Measurements from ENCODE around the gene MASP2. TPM values are rescaled to one million over a fixed set of nuclear protein-coding genes. Genes with fewer than 3 reads are reported as not detected.
"Not testable (repeated sequence)": the region's sequence is repeated elsewhere in the genome, so short reads cannot be mapped to it uniquely, and the experiment has no call there.

The MASP2 gene
- total and polyA plus RNA-seq, 2 experiments from 2014 or later, result 0.16 TPM; not detected in 1

GRCh38 chr1:11024154-11024873 lies 22.7 kb downstream of the MASP2 start:
- Histone ChIP-seq H4K20me1 (ENCODE audit: insufficient read depth) (no peaks in the 10 kb centered on the region), H3K4me3 (no peak overlapping the region), H3K9me3 (ENCODE audit: low read depth) (no peaks in the 10 kb centered on the region), H3K4me2 (ENCODE audit: unreplicated experiment) (no peak overlapping the region), H3K79me2 (ENCODE audit: insufficient read depth) (peaks cover 61% of the 10 kb centered on the region), H3K27me3 (replicated peaks; ENCODE audit: insufficient read depth) (no peaks in the 10 kb centered on the region), H3K9ac (no peak overlapping the region), H3K27ac (no peak overlapping the region), H3F3A (ENCODE audit: insufficient read depth) (peaks cover 48% of the 10 kb centered on the region), H2AFZ (no peak overlapping the region), H3K36me3 (ENCODE audit: low read depth) (peaks cover 69% of the 10 kb centered on the region), H3K4me1 (ENCODE audit: insufficient read depth) (peaks cover 6% of the 10 kb centered on the region; the same call in 1 of the 2 replicates), H3K9me2 (ENCODE audit: insufficient read depth) (no peaks in the 10 kb centered on the region)
- no peak for DNase-seq
- in situ Hi-C loops (cut with MboI), result no loop called here
- 96 to 98% methylated on average over 3 of the region's 3 CpGs for WGBS, 2 experiments (ENCODE audit: low coverage in 1 of 2, low lambda C conversion rate in 2 of 2, missing lambda C conversion rate in 2 of 2)
- no peak for TF ChIP-seq EZH2 (IDR thresholded peaks at IDR 0.05; ENCODE audit: insufficient read depth, poor library complexity, severe bottlenecking)

- H3K36me3 ChIP-seq (ENCODE audit: low read depth), result peaks cover 80% of the 10 kb centered on the region
- DNase-seq, result no peak
- peaks cover 6% of the 10 kb centered on the region; the same call in 1 of the 2 replicates for H3K4me1 ChIP-seq (ENCODE audit: insufficient read depth)
- no peaks in the 10 kb centered on the region for H3K9me2 ChIP-seq (ENCODE audit: insufficient read depth)
- in situ Hi-C loops (cut with MboI), result no loop called here
- H3K27ac ChIP-seq, result no peak overlapping the region
- H3K4me3 ChIP-seq, result no peak overlapping the region
- no peaks in the 10 kb centered on the region for H3K27me3 ChIP-seq (replicated peaks; ENCODE audit: insufficient read depth)
- 89 to 90% methylated on average over 14 of the region's 14 CpGs for WGBS, 2 experiments (ENCODE audit: low coverage in 1 of 2, low lambda C conversion rate in 2 of 2, missing lambda C conversion rate in 2 of 2)
- peaks cover 72% of the 10 kb centered on the region for H3K79me2 ChIP-seq (ENCODE audit: insufficient read depth)
- no peak overlapping the region for H3K4me2 ChIP-seq (ENCODE audit: unreplicated experiment)
- H4K20me1 ChIP-seq (ENCODE audit: insufficient read depth), result no peaks in the 10 kb centered on the region
- TF ChIP-seq EZH2phosphoT487 (IDR thresholded peaks at IDR 0.05; ENCODE audit: insufficient read depth, low read depth) (no peak), EZH2 (IDR thresholded peaks at IDR 0.05; ENCODE audit: insufficient read depth, poor library complexity, severe bottlenecking) (no peak)
- peaks cover 54% of the 10 kb centered on the region for H3F3A ChIP-seq (ENCODE audit: insufficient read depth)
- H3K9ac ChIP-seq, result no peak overlapping the region
- H3K9me3 ChIP-seq (ENCODE audit: low read depth), result no peaks in the 10 kb centered on the region
- H2AFZ ChIP-seq, result no peak overlapping the region
Measured at GRCh38 chr1:11023201-11023600, 23.8 kb downstream of the MASP2 start.

- Histone ChIP-seq H2AFZ (no peak overlapping the region), H3K4me3 (no peak overlapping the region), H4K20me1 (ENCODE audit: insufficient read depth) (0 out of 2 replicates have a peak, but pooled peaks cover 8% of the 10 kb centered on the region), H3K4me1 (ENCODE audit: insufficient read depth) (peaks cover 6% of the 10 kb centered on the region; the same call in 1 of the 2 replicates), H3K4me2 (ENCODE audit: unreplicated experiment) (no peak overlapping the region), H3K36me3 (ENCODE audit: low read depth) (peaks cover 79% of the 10 kb centered on the region), H3K9ac (no peak overlapping the region), H3K27ac (no peak overlapping the region), H3F3A (ENCODE audit: insufficient read depth) (peaks cover 32% of the 10 kb centered on the region), H3K79me2 (ENCODE audit: insufficient read depth) (peaks cover 94% of the 10 kb centered on the region), H3K9me3 (ENCODE audit: low read depth) (no peaks in the 10 kb centered on the region), H3K9me2 (ENCODE audit: insufficient read depth) (no peaks in the 10 kb centered on the region), H3K27me3 (replicated peaks; ENCODE audit: insufficient read depth) (no peaks in the 10 kb centered on the region)
- TF ChIP-seq EZH2phosphoT487 (IDR thresholded peaks at IDR 0.05; ENCODE audit: insufficient read depth, low read depth) (no peak), EZH2 (IDR thresholded peaks at IDR 0.05; ENCODE audit: insufficient read depth, poor library complexity, severe bottlenecking) (no peak)
- no peak for DNase-seq
- in situ Hi-C loops (cut with MboI), result no loop called here
- 88 to 91% methylated on average over 7 of the region's 7 CpGs for WGBS, 2 experiments (ENCODE audit: low coverage in 1 of 2, low lambda C conversion rate in 2 of 2, missing lambda C conversion rate in 2 of 2)
Measured at GRCh38 chr1:11019971-11020370, 27.1 kb downstream of the MASP2 start.

- Histone ChIP-seq H3K79me2 (ENCODE audit: insufficient read depth) (peaks cover 95% of the 10 kb centered on the region), H3K36me3 (ENCODE audit: low read depth) (peaks cover 83% of the 10 kb centered on the region), H4K20me1 (ENCODE audit: insufficient read depth) (peaks cover 12% of the 10 kb centered on the region; the same call in 1 of the 2 replicates), H3F3A (ENCODE audit: insufficient read depth) (peaks cover 35% of the 10 kb centered on the region)
- H3K27me3 ChIP-seq (replicated peaks; ENCODE audit: insufficient read depth); H3K4me1 ChIP-seq (ENCODE audit: insufficient read depth); H3K9me3 ChIP-seq (ENCODE audit: low read depth); in situ Hi-C loops (cut with MboI); H3K4me2 ChIP-seq (ENCODE audit: unreplicated experiment); H2AFZ ChIP-seq; H3K4me3 ChIP-seq; H3K9me2 ChIP-seq (ENCODE audit: insufficient read depth); DNase-seq; H3K9ac ChIP-seq; H3K27ac ChIP-seq: not testable (repeated sequence)
- 76% methylated on average over 8 of the region's 8 CpGs for WGBS, 2 experiments (ENCODE audit: low coverage in 1 of 2, low lambda C conversion rate in 2 of 2, missing lambda C conversion rate in 2 of 2)
Measured at GRCh38 chr1:11019358-11019757, 27.7 kb downstream of the MASP2 start.

All from GM23248 (cell line).